GM23338 (cell line): ENCODE measurements around the gene SORBS2. TPM values are rescaled to one million over a fixed set of nuclear protein-coding genes. Genes with fewer than 3 reads are reported as not detected.

ENCODE experiments used
- ATAC-seq: fragments of 200-7000 bp; cut with Tn5 transposase; 3 replicates; pipeline ENCODE4 v1.9.1; 2020
- DNase-seq: peaks from one replicate; pipeline ENCODE4 v3.0.0-alpha.2; 2015; ENCODE audit warnings: low spot score
- H2AFZ ChIP-seq: fragments of 200-600 bp; sonication (generic); 2 replicates; pipeline ENCODE4 v1.8.0; 2016; ENCODE audit warnings: antibody characterized with exemption, mild to moderate bottlenecking, moderate library complexity
- H3F3A ChIP-seq: fragments of 200-600 bp; sonication (generic); replicated peaks from 2 replicates; pipeline ENCODE4 v1.8.0; 2017; ENCODE audit warnings: antibody characterized with exemption, mixed run types, low read depth
- H3K27ac ChIP-seq: fragments of 200-600 bp; sonication (generic); 2 replicates; pipeline ENCODE4 v1.6.1; 2016; ENCODE audit warnings: low read depth
- H3K27me3 ChIP-seq: fragments of 200-600 bp; sonication (generic); 2 replicates; pipeline ENCODE4 v1.8.0; 2016; ENCODE audit warnings: mild to moderate bottlenecking, mixed run types, moderate library complexity; ENCODE audit not compliant: insufficient read depth
- H3K36me3 ChIP-seq: fragments of 200-600 bp; sonication (generic); 2 replicates; pipeline ENCODE4 v1.8.0; 2016; ENCODE audit warnings: mild to moderate bottlenecking; ENCODE audit not compliant: insufficient read depth
- H3K4me1 ChIP-seq: fragments of 200-600 bp; sonication (generic); 2 replicates; pipeline ENCODE4 v1.8.0; 2016; ENCODE audit warnings: mild to moderate bottlenecking, moderate library complexity; ENCODE audit not compliant: insufficient read depth
- H3K4me2 ChIP-seq: fragments of 200-600 bp; sonication (generic); 2 replicates; pipeline ENCODE4 v1.7.1; 2017; ENCODE audit warnings: mixed run types
- H3K4me3 ChIP-seq: fragments of 200-600 bp; sonication (generic); 2 replicates; pipeline ENCODE4 v1.6.1; 2016; ENCODE audit warnings: mixed run types
- H3K79me2 ChIP-seq: fragments of 200-600 bp; sonication (generic); replicated peaks from 2 replicates; pipeline ENCODE4 v1.8.0; 2017; ENCODE audit warnings: mild to moderate bottlenecking; ENCODE audit not compliant: insufficient read depth
- H3K9me2 ChIP-seq: fragments of 200-600 bp; sonication (generic); 2 replicates; pipeline ENCODE4 v1.8.0; 2017; ENCODE audit not compliant: insufficient read depth
- H4K20me1 ChIP-seq: fragments of 200-600 bp; sonication (generic); replicated peaks from 2 replicates; pipeline ENCODE4 v1.8.0; 2017; ENCODE audit warnings: mild to moderate bottlenecking; ENCODE audit not compliant: insufficient read depth
- H3K27ac Mint-ChIP-seq: 2 replicates; pipeline ENCODE4 v1.8.0; 2020; ENCODE audit warnings: inconsistent platforms, mild to moderate bottlenecking, moderate library complexity, mixed read lengths
- H3K27me3 Mint-ChIP-seq: 3 replicates; pipeline ENCODE4 v1.8.0; 2022; ENCODE audit warnings: low read depth, mild to moderate bottlenecking, moderate library complexity, mixed read lengths, inconsistent platforms; ENCODE audit not compliant: insufficient read depth, poor library complexity
- H3K36me3 Mint-ChIP-seq: 3 replicates; pipeline ENCODE4 v1.8.0; 2021; ENCODE audit warnings: low read depth, mild to moderate bottlenecking, inconsistent platforms, moderate library complexity, mixed read lengths
- H3K4me1 Mint-ChIP-seq: 3 replicates; pipeline ENCODE4 v1.8.0; 2020; ENCODE audit warnings: mild to moderate bottlenecking, inconsistent platforms, mixed read lengths
- H3K4me3 Mint-ChIP-seq: 3 replicates; pipeline ENCODE4 v1.8.0; 2021; ENCODE audit warnings: moderate library complexity, mild to moderate bottlenecking, inconsistent platforms, mixed read lengths
- H3K9me3 Mint-ChIP-seq: 3 replicates; pipeline ENCODE4 v1.8.0; 2020; ENCODE audit warnings: moderate library complexity, mild to moderate bottlenecking, inconsistent platforms, mixed read lengths
- CTCF ChIP-seq, 2 experiments: fragments of 200-600 bp in 1 of 2; sonication (generic) in 1 of 2; conservative IDR thresholded peaks; 2 replicates each; pipeline versions ENCODE4 v1.5.1 to v1.6.1; 2016 to 2017; ENCODE audit warnings: antibody characterized with exemption in 2 of 2, low read depth in 2 of 2, mild to moderate bottlenecking in 2 of 2, moderate library complexity in 1 of 2
- ETS1 ChIP-seq: IDR thresholded peaks from 2 replicates; pipeline ENCODE4 v1.6.1; 2016; ENCODE audit warnings: antibody characterized with exemption
- EZH2phosphoT487 ChIP-seq: fragments of 200-600 bp; sonication (generic); IDR thresholded peaks from one replicate; pipeline ENCODE4 v1.8.1; 2018; ENCODE audit warnings: antibody characterized with exemption; ENCODE audit not compliant: unreplicated experiment
- NANOG ChIP-seq: IDR thresholded peaks from 2 replicates; pipeline ENCODE4 v1.6.1; 2016; ENCODE audit warnings: antibody characterized with exemption, borderline replicate concordance
- POLR2AphosphoS5 ChIP-seq: IDR thresholded peaks from 2 replicates; pipeline ENCODE4 v1.6.1; 2016; ENCODE audit warnings: antibody characterized with exemption, low read depth
- STAT1 ChIP-seq: IDR thresholded peaks from one replicate; pipeline ENCODE4 v1.6.1; 2016; ENCODE audit warnings: antibody characterized with exemption; ENCODE audit not compliant: unreplicated experiment
- ZNF114 ChIP-seq: fragments of 250-450 bp; sonication (Bioruptor Pico); IDR thresholded peaks from 2 replicates; pipeline ENCODE4 v1.5.0; 2020; ENCODE audit warnings: mild to moderate bottlenecking, moderate library complexity
- polyA plus RNA-seq: library from polyadenylated mRNA; unstranded; fragments of >200 nt; fragmentation: Nextera tagmentation; extraction: Ambion mirVana; gene quantifications from 2 replicates; pipeline ENCODE4 v1.2.1, GENCODE V29; 2016
- total RNA-seq: library from RNA; depleted of rRNA; stranded (reverse); fragments of >200 nt; shearing (Covaris generic); gene quantifications from 2 replicates; pipeline ENCODE4 v1.2.3, GENCODE V29; 2014
- TF ChIP-seq, protein P1 (sequence below): fragments of 250-450 bp; sonication (Bioruptor Pico); IDR thresholded peaks from 2 replicates; pipeline ENCODE4 v1.5.0; 2020; ENCODE audit warnings: mild to moderate bottlenecking, moderate library complexity
- TF ChIP-seq, protein P2 (sequence below): IDR thresholded peaks from one replicate; pipeline ENCODE4 v1.6.1; 2018; ENCODE audit warnings: antibody characterized with exemption; ENCODE audit not compliant: unreplicated experiment

The SORBS2 gene
- total and polyA plus RNA-seq, 2 experiments from 2014 or later: 17.8 to 27.6 TPM

DNA sequence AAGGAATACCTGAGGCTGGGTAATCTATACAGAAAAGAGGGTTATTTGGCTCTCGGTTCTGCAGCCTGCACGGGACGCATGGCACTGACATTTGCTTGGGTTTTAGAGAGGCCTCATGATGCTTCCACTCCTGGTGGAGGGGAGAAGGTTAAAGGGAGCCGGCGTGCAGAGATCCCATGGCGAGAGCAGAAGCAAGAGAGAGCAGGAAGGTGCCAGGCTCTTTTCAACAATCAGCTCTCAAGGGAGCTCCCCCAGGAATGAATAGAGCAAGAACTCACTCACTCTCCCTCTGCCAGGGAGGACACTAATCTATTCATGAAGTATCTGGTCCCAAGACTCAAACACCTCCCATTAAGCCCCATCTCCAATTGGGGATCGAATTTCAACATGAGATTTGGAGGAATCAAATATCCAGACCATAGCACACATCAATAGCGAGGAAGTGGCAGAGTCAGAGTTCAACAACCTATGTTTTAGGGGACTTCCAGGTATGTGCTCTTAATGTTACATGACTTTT lies 109.8 kb downstream of the SORBS2 start (continued):
- TF ChIP-seq, protein P1, sequence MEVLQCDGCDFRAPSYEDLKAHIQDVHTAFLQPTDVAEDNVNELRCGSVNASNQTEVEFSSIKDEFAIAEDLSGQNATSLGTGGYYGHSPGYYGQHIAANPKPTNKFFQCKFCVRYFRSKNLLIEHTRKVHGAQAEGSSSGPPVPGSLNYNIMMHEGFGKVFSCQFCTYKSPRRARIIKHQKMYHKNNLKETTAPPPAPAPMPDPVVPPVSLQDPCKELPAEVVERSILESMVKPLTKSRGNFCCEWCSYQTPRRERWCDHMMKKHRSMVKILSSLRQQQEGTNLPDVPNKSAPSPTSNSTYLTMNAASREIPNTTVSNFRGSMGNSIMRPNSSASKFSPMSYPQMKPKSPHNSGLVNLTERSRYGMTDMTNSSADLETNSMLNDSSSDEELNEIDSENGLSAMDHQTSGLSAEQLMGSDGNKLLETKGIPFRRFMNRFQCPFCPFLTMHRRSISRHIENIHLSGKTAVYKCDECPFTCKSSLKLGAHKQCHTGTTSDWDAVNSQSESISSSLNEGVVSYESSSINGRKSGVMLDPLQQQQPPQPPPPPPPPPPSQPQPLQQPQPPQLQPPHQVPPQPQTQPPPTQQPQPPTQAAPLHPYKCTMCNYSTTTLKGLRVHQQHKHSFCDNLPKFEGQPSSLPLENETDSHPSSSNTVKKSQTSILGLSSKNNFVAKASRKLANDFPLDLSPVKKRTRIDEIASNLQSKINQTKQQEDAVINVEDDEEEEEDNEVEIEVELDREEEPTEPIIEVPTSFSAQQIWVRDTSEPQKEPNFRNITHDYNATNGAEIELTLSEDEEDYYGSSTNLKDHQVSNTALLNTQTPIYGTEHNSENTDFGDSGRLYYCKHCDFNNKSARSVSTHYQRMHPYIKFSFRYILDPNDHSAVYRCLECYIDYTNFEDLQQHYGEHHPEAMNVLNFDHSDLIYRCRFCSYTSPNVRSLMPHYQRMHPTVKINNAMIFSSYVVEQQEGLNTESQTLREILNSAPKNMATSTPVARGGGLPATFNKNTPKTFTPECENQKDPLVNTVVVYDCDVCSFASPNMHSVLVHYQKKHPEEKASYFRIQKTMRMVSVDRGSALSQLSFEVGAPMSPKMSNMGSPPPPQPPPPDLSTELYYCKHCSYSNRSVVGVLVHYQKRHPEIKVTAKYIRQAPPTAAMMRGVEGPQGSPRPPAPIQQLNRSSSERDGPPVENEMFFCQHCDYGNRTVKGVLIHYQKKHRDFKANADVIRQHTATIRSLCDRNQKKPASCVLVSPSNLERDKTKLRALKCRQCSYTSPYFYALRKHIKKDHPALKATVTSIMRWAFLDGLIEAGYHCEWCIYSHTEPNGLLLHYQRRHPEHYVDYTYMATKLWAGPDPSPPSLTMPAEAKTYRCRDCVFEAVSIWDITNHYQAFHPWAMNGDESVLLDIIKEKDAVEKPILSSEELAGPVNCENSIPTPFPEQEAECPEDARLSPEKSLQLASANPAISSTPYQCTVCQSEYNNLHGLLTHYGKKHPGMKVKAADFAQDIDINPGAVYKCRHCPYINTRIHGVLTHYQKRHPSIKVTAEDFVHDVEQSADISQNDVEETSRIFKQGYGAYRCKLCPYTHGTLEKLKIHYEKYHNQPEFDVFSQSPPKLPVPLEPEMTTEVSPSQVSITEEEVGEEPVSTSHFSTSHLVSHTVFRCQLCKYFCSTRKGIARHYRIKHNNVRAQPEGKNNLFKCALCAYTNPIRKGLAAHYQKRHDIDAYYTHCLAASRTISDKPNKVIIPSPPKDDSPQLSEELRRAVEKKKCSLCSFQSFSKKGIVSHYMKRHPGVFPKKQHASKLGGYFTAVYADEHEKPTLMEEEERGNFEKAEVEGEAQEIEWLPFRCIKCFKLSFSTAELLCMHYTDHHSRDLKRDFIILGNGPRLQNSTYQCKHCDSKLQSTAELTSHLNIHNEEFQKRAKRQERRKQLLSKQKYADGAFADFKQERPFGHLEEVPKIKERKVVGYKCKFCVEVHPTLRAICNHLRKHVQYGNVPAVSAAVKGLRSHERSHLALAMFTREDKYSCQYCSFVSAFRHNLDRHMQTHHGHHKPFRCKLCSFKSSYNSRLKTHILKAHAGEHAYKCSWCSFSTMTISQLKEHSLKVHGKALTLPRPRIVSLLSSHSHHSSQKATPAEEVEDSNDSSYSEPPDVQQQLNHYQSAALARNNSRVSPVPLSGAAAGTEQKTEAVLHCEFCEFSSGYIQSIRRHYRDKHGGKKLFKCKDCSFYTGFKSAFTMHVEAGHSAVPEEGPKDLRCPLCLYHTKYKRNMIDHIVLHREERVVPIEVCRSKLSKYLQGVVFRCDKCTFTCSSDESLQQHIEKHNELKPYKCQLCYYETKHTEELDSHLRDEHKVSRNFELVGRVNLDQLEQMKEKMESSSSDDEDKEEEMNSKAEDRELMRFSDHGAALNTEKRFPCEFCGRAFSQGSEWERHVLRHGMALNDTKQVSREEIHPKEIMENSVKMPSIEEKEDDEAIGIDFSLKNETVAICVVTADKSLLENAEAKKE: no peak
- TF ChIP-seq ZNF114 (CRISPR knock-in tag) (no peak), NANOG (no peak)

- no peaks in the 10 kb centered on the region for H3K9me2 ChIP-seq
- H3K36me3 Mint-ChIP-seq: peaks cover 9% of the 10 kb centered on the region
- no peak for DNase-seq
- no peak for ATAC-seq
- no peak overlapping the region for H3K27ac Mint-ChIP-seq
- H3K4me2 ChIP-seq: no peak overlapping the region
- no peaks in the 10 kb centered on the region for H4K20me1 ChIP-seq
- no peak overlapping the region for H2AFZ ChIP-seq
- peaks cover 24% of the 10 kb centered on the region for H3K4me1 Mint-ChIP-seq
- peaks cover 8% of the 10 kb centered on the region; the same call in 2 of the 3 replicates for H3K9me3 Mint-ChIP-seq
- peaks cover 5% of the 10 kb centered on the region for H3K4me1 ChIP-seq
- no peak overlapping the region for H3K27ac ChIP-seq
- H3K36me3 ChIP-seq: no peaks in the 10 kb centered on the region
- no peaks in the 10 kb centered on the region for H3K27me3 ChIP-seq
- no peak overlapping the region for H3K4me3 ChIP-seq
- no peaks in the 10 kb centered on the region for H3K79me2 ChIP-seq
- no peaks in the 10 kb centered on the region for H3F3A ChIP-seq
- no peak overlapping the region for H3K4me3 Mint-ChIP-seq
- H3K27me3 Mint-ChIP-seq: no peaks in the 10 kb centered on the region
- TF ChIP-seq ETS1: no peak
- TF ChIP-seq, protein P2, sequence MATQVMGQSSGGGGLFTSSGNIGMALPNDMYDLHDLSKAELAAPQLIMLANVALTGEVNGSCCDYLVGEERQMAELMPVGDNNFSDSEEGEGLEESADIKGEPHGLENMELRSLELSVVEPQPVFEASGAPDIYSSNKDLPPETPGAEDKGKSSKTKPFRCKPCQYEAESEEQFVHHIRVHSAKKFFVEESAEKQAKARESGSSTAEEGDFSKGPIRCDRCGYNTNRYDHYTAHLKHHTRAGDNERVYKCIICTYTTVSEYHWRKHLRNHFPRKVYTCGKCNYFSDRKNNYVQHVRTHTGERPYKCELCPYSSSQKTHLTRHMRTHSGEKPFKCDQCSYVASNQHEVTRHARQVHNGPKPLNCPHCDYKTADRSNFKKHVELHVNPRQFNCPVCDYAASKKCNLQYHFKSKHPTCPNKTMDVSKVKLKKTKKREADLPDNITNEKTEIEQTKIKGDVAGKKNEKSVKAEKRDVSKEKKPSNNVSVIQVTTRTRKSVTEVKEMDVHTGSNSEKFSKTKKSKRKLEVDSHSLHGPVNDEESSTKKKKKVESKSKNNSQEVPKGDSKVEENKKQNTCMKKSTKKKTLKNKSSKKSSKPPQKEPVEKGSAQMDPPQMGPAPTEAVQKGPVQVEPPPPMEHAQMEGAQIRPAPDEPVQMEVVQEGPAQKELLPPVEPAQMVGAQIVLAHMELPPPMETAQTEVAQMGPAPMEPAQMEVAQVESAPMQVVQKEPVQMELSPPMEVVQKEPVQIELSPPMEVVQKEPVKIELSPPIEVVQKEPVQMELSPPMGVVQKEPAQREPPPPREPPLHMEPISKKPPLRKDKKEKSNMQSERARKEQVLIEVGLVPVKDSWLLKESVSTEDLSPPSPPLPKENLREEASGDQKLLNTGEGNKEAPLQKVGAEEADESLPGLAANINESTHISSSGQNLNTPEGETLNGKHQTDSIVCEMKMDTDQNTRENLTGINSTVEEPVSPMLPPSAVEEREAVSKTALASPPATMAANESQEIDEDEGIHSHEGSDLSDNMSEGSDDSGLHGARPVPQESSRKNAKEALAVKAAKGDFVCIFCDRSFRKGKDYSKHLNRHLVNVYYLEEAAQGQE: no peak
- no peak for TF ChIP-seq STAT1
- no peak for TF ChIP-seq CTCF (conservative IDR thresholded peaks at IDR 0.05; ENCODE audit: low read depth in 2 of 2)
- no peak for TF ChIP-seq EZH2phosphoT487
- TF ChIP-seq POLR2AphosphoS5: no peak
- no peak for TF ChIP-seq ZNF114 (CRISPR knock-in tag)
- no peak for TF ChIP-seq NANOG
Measured at GRCh38 chr4:185700630-185701029, 111.4 kb downstream of the SORBS2 start.
